GM21515 (cell line): ENCODE measurements around the gene DEUP1.
"Not testable (repeated sequence)": the region's sequence is repeated elsewhere in the genome, so short reads cannot be mapped to it uniquely, and the experiment has no call there.

Experiments used
- ATAC-seq: cut with Tn5 transposase; IDR thresholded peaks from one replicate; pipeline ENCODE4 v1.9.1; 2021; ENCODE audit not compliant: unreplicated experiment

DEUP1 gene

GRCh38 chr11:93330446-93330984 lies at the start of gene DEUP1:
Gene DEUP1 (plus strand): TSS chr11:93330742. CDS start chr11:93332260, 1,518 bp downstream.
- ATAC-seq = no peak

- no peak for ATAC-seq
Observed at GRCh38 chr11:93285430-93285829, 45.1 kb upstream of the DEUP1 start.

- no peak for ATAC-seq
Observed at GRCh38 chr11:93287434-93287833, 43.1 kb upstream of the DEUP1 start.

GRCh38 chr11:93288079-93288478 lies 42.5 kb upstream of the DEUP1 start:
- peak; percentile 64 for ATAC-seq

GRCh38 chr11:93288767-93289166 lies 41.8 kb upstream of the DEUP1 start:
- peak; percentile 57 for ATAC-seq

GRCh38 chr11:93289782-93290463 lies 40.6 kb upstream of the DEUP1 start:
- no peak for ATAC-seq

GRCh38 chr11:93291110-93291509 lies 39.4 kb upstream of the DEUP1 start:
- ATAC-seq = no peak

GRCh38 chr11:93291898-93292297 lies 38.6 kb upstream of the DEUP1 start:
- no peak for ATAC-seq

- ATAC-seq = no peak
Observed at GRCh38 chr11:93295921-93296575, 34.5 kb upstream of the DEUP1 start.

GRCh38 chr11:93303689-93304088 lies 26.9 kb upstream of the DEUP1 start:
- no peak for ATAC-seq

- ATAC-seq = not testable (repeated sequence)
Observed at GRCh38 chr11:93314399-93314798, 16.1 kb upstream of the DEUP1 start.

GRCh38 chr11:93319224-93319839 lies 11.2 kb upstream of the DEUP1 start:
- ATAC-seq = no peak

- ATAC-seq = no peak
Observed at GRCh38 chr11:93320230-93320629, 10.3 kb upstream of the DEUP1 start.

- no peak for ATAC-seq
Observed at GRCh38 chr11:93322207-93322606, 8.3 kb upstream of the DEUP1 start.

- ATAC-seq = no peak
Observed at GRCh38 chr11:93323747-93324146, 6.8 kb upstream of the DEUP1 start.

GRCh38 chr11:93324500-93324899 lies 6.0 kb upstream of the DEUP1 start:
- ATAC-seq = no peak

- ATAC-seq = no peak
Observed at GRCh38 chr11:93326681-93327080, 3.9 kb upstream of the DEUP1 start.

- no peak for ATAC-seq
Observed at GRCh38 chr11:93329936-93330445, 551 bp upstream of the DEUP1 start.

GRCh38 chr11:93340223-93340622 lies 9.7 kb downstream of the DEUP1 start:
- no peak for ATAC-seq

- no peak for ATAC-seq
Observed at GRCh38 chr11:93344855-93345333, 14.4 kb downstream of the DEUP1 start.

- no peak for ATAC-seq
Observed at GRCh38 chr11:93348930-93349329, 18.4 kb downstream of the DEUP1 start.

GRCh38 chr11:93350835-93351234 lies 20.3 kb downstream of the DEUP1 start:
- no peak for ATAC-seq
